Frontal cortex (tissue), 4 donors: Measurements from ENCODE around the gene ZCCHC13. TPM values are rescaled to one million over a fixed set of nuclear protein-coding genes. Genes with fewer than 3 reads are reported as not detected.
A peak's percentile ranks its signal among the peaks of the same experiment; 100 is the strongest.
"Not testable (repeated sequence)": the region's sequence is repeated elsewhere in the genome, so short reads cannot be mapped to it uniquely, and the experiment has no call there.

Experiments
- DNase-seq, 2 donors: peaks; one replicate each; pipeline ENCODE4 v3.0.0; 2012; ENCODE audit warnings: low spot score in 2 of 2
- FAIRE-seq: peaks from 2 replicates; lab custom pipeline; 2012; peaks lifted over from hg19 to GRCh38; lab: Jason Lieb, UNC
- small RNA-seq: library from RNA; depleted of rRNA; stranded (forward); fragments of <200 nt; gene quantifications from one replicate; pipeline ENCODE3, GENCODE V24; 2014
- total RNA-seq: library from RNA; depleted of rRNA; stranded (reverse); fragments of >200 nt; gene quantifications from one replicate; pipeline ENCODE4 v1.2.3, GENCODE V29; 2014
- donor health status: control.
- donor health status: control.
- donor health status: control.

Gene ZCCHC13
- total RNA-seq, 1 donor from 2014 or later = not detected

- no peak for DNase-seq
- FAIRE-seq = no peak
Measured at GRCh38 chrX:74318672-74319071, 14.7 kb downstream of the ZCCHC13 start.

- not testable (repeated sequence) for FAIRE-seq, DNase-seq
Measured at GRCh38 chrX:74319321-74319720, 15.3 kb downstream of the ZCCHC13 start.

GRCh38 chrX:74321191-74321590 is 17.2 kb downstream of the ZCCHC13 start:
- FAIRE-seq (no peak), DNase-seq (no peak)

- DNase-seq (no peak), FAIRE-seq (no peak)
Measured at GRCh38 chrX:74324131-74324530, 20.2 kb downstream of the ZCCHC13 start.

- DNase-seq (no peak), FAIRE-seq (no peak)
Measured at GRCh38 chrX:74325130-74326059, 21.4 kb downstream of the ZCCHC13 start.

- no peak for FAIRE-seq
- no peak for DNase-seq
Measured at GRCh38 chrX:74338852-74339251, 34.9 kb downstream of the ZCCHC13 start.

GRCh38 chrX:74340051-74340450 is 36.1 kb downstream of the ZCCHC13 start:
- no peak for FAIRE-seq

GRCh38 chrX:74342211-74342610 is 38.2 kb downstream of the ZCCHC13 start:
- not testable (repeated sequence) for DNase-seq, FAIRE-seq

More at GRCh38 chrX:74340051-74340450, 36.1 kb downstream of the ZCCHC13 start:
- no peak for DNase-seq

GRCh38 chrX:74343343-74344279 is 39.6 kb downstream of the ZCCHC13 start:
- FAIRE-seq (no peak), DNase-seq (peak in 1 of 2 donors; percentile 26)

- no peak for FAIRE-seq
- no peak for DNase-seq
Measured at GRCh38 chrX:74344280-74344622, 40.3 kb downstream of the ZCCHC13 start.

GRCh38 chrX:74346088-74346487 is 42.1 kb downstream of the ZCCHC13 start:
- DNase-seq (no peak), FAIRE-seq (no peak)

- no peak for DNase-seq
- no peak for FAIRE-seq
Measured at GRCh38 chrX:74349387-74349786, 45.4 kb downstream of the ZCCHC13 start.

- no peak for DNase-seq
- FAIRE-seq = no peak
Measured at GRCh38 chrX:74351760-74352159, 47.8 kb downstream of the ZCCHC13 start.

GRCh38 chrX:74353984-74354383 is 50.0 kb downstream of the ZCCHC13 start:
- DNase-seq (no peak), FAIRE-seq (no peak)

Small RNA genes lying within 50 kb of the gene (small RNA-seq; reads per million reads assigned to genes)
- gene AC004386.2 = not detected
- 50.2 reads per million, percentile 98 among the genes with 10 or more reads in this experiment for gene MIR374A
- gene MIR545 = 0.33 reads per million, percentile 18 among the genes with 10 or more reads in this experiment
- gene RF02119 = not detected
- gene RF02120 = not detected
- not detected for gene RF02121
- not detected for gene RF02122
- not detected for gene RF02123

Other genes with a start within 250 kb of the ZCCHC13 start
- gene SLC16A2, start 117.3 kb downstream of the ZCCHC13 start, total RNA-seq = 13.0 TPM